CD14-positive monocyte (primary cell): ENCODE results near the gene HOXA11. TPM values are rescaled to one million over a fixed set of nuclear protein-coding genes. Genes with fewer than 3 reads are reported as not detected.

Experiments used
- DNase-seq, 3 donors: peaks; one replicate each; pipeline ENCODE4 v3.0.0-alpha.2; 2011 to 2022
- H2AFZ ChIP-seq: 2 replicates; pipeline ENCODE4 v1.6.0; 2012; ENCODE audit warnings: mild to moderate bottlenecking, low read depth, low read length, inconsistent platforms; ENCODE audit not compliant: insufficient read depth, poor library complexity, severe bottlenecking
- H3K27ac ChIP-seq, 2 donors: 1 replicate in 1 of 2; 2 replicates in 1 of 2; pipeline ENCODE4 v1.5.1; 2012 to 2013; ENCODE audit warnings: low read length in 2 of 2, control low read depth in 1 of 2, inconsistent platforms in 1 of 2, low read depth in 1 of 2, mild to moderate bottlenecking in 1 of 2
- H3K27me3 ChIP-seq, 2 donors: one replicate each; pipeline versions ENCODE4 v1.6.0 to v1.6.1; 2011 to 2013; ENCODE audit warnings: low read length in 2 of 2; ENCODE audit not compliant: control insufficient read depth in 2 of 2, insufficient read depth in 2 of 2
- H3K36me3 ChIP-seq, 2 donors: replicated peaks in 1 of 2; 1 replicate in 1 of 2; 2 replicates in 1 of 2; pipeline versions ENCODE4 v1.5.1 to v1.6.1; 2012 to 2013; ENCODE audit warnings: low read length in 2 of 2, control low read depth in 1 of 2, inconsistent platforms in 1 of 2, mild to moderate bottlenecking in 1 of 2; ENCODE audit not compliant: insufficient read depth in 2 of 2, control insufficient read depth in 1 of 2
- H3K4me1 ChIP-seq, 2 donors: 1 replicate in 1 of 2; 2 replicates in 1 of 2; pipeline versions ENCODE4 v1.5.1 to v1.6.1; 2012 to 2013; ENCODE audit warnings: low read length in 2 of 2, control low read depth in 1 of 2, inconsistent platforms in 1 of 2, mild to moderate bottlenecking in 1 of 2, moderate library complexity in 1 of 2; ENCODE audit not compliant: insufficient read depth in 2 of 2, control insufficient read depth in 1 of 2
- H3K4me2 ChIP-seq: replicated peaks from 2 replicates; pipeline ENCODE3; 2012; ENCODE audit warnings: low read length, moderate library complexity, mild to moderate bottlenecking; ENCODE audit not compliant: poor library complexity, severe bottlenecking; ENCODE audit errors: extremely low read depth
- H3K4me3 ChIP-seq, 3 experiments: fragments of 200-600 bp in 1 of 3; sonication (generic) in 1 of 3; replicated peaks in 1 of 3; 1 replicate in 2 of 3; 2 replicates in 1 of 3; pipeline ENCODE4 v1.5.1; 2011 to 2013; ENCODE audit warnings: low read length in 3 of 3, mild to moderate bottlenecking in 3 of 3, control low read depth in 2 of 3, low read depth in 2 of 3, inconsistent platforms in 1 of 3, moderate library complexity in 1 of 3
- H3K79me2 ChIP-seq: 2 replicates; pipeline ENCODE4 v1.6.0; 2012; ENCODE audit warnings: mild to moderate bottlenecking, control low read depth, inconsistent platforms, low read length, moderate library complexity; ENCODE audit not compliant: insufficient read depth
- H3K9ac ChIP-seq: 2 replicates; pipeline ENCODE4 v1.6.0; 2017; ENCODE audit warnings: low read length, mild to moderate bottlenecking; ENCODE audit not compliant: insufficient read depth, poor library complexity, severe bottlenecking
- H3K9me3 ChIP-seq, 2 donors: replicated peaks in 1 of 2; 1 replicate in 1 of 2; 2 replicates in 1 of 2; pipeline versions ENCODE4 v1.5.1 to v1.6.1; 2012 to 2013; ENCODE audit warnings: low read length in 2 of 2, control low read depth in 1 of 2; ENCODE audit not compliant: control insufficient read depth in 1 of 2, insufficient read depth in 1 of 2
- H4K20me1 ChIP-seq: 2 replicates; pipeline ENCODE4 v1.6.0; 2012; ENCODE audit warnings: mild to moderate bottlenecking, low read length, control low read depth, moderate library complexity; ENCODE audit not compliant: insufficient read depth
- H3K27ac Mint-ChIP-seq, 7 donors: one replicate each; pipeline ENCODE4 v1.8.0; 2020; ENCODE audit warnings: mild to moderate bottlenecking in 7 of 7, mixed read lengths in 7 of 7, moderate library complexity in 6 of 7, inconsistent platforms in 2 of 7
- H3K27me3 Mint-ChIP-seq, 3 donors: one replicate each; pipeline ENCODE4 v1.8.0; 2021 to 2022; ENCODE audit warnings: low read depth in 3 of 3, mild to moderate bottlenecking in 3 of 3, mixed read lengths in 3 of 3, moderate library complexity in 3 of 3, inconsistent platforms in 1 of 3
- H3K36me3 Mint-ChIP-seq, 2 donors: one replicate each; pipeline ENCODE4 v1.8.0; 2020; ENCODE audit warnings: mixed read lengths in 2 of 2, inconsistent platforms in 1 of 2, mild to moderate bottlenecking in 1 of 2
- H3K4me1 Mint-ChIP-seq: one replicate; pipeline ENCODE4 v1.8.0; 2020; ENCODE audit warnings: mild to moderate bottlenecking, mixed read lengths
- H3K4me3 Mint-ChIP-seq, 2 donors: one replicate each; pipeline ENCODE4 v1.8.0; 2020; ENCODE audit warnings: mild to moderate bottlenecking in 2 of 2, mixed read lengths in 2 of 2, moderate library complexity in 1 of 2
- H3K9me3 Mint-ChIP-seq, 7 donors: one replicate each; pipeline ENCODE4 v1.8.0; 2020 to 2022; ENCODE audit warnings: mixed read lengths in 7 of 7, mild to moderate bottlenecking in 6 of 7, moderate library complexity in 6 of 7, inconsistent platforms in 2 of 7
- WGBS: methylation state at CpG from one replicate; pipeline ENCODE4 v1.1.5; 2013; ENCODE audit warnings: missing lambda C conversion rate; ENCODE audit not compliant: insufficient coverage; 5-methylcytosine and 5-hydroxymethylcytosine counted together
- intact Hi-C, 2 donors: fragments of 100-400 bp; cut with micrococcal nuclease; formaldehyde crosslinking; loops; one replicate each; pipeline versions ENCODE4 v1.15.0 to v1.15.1; 2023
- polyA plus RNA-seq, 3 donors: library from polyadenylated mRNA; depleted of rRNA in 1 of 3; unstranded in 2 of 3; stranded (reverse) in 1 of 3; fragments of 300-500 nt in 2 of 3; fragments of >200 nt in 1 of 3; fragmentation: Illumina TruSeq in 2 of 3; gene quantifications; 1 replicate in 2 of 3; 2 replicates in 1 of 3; pipeline ENCODE4 v1.2.3, GENCODE V29; 2012 to 2021
- TF ChIP-seq, protein P1 (sequence below): fragments of 200-600 bp; IDR thresholded peaks from one replicate; pipeline ENCODE4 v1.8.0; 2022; ENCODE audit warnings: antibody characterized with exemption, mild to moderate bottlenecking

Gene HOXA11
- polyA plus RNA-seq, 3 donors, result not detected

DNA sequence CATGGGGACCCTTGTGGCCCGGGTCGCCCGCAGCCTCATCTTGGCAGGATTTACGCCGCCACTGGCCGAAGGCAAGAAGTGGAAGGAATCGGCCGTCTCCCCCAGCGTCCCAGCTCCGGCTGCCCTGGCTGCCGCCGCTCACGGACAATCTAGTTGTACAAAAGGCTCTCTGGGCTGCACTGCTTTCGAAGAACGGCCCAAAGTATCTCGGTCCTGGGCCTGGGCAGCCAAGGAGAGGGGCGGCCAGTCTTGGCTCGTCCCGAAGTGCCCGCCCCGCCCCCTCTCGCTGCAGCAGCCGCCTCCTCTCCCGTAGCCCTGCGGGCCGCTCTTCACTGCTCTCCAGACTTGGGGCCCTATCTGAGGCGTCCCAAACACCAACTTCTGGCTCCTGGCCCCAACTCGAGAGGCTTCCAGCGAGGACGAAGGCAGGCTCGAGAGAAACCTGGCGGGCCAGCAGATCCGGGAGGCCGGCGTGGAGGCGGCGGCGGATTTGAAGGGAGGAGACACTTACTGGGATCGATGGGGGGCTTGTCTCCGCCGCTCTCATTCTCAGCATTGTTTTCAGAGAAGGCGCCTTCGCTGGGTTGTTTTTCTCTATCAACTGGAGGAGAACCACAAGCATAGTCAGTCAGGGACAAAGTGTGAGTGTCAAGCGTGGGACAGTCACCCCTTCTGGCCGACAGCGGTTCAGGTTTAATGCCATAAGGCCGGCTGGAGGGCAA lies 20.5 kb downstream of the HOXA11 start:
- H3K27me3 Mint-ChIP-seq, result peaks cover 84 to 93% (median 84%) of the 10 kb centered on the region in 3 donors
- peak overlapping the region; percentile 32 for H3K9ac ChIP-seq

DNA sequence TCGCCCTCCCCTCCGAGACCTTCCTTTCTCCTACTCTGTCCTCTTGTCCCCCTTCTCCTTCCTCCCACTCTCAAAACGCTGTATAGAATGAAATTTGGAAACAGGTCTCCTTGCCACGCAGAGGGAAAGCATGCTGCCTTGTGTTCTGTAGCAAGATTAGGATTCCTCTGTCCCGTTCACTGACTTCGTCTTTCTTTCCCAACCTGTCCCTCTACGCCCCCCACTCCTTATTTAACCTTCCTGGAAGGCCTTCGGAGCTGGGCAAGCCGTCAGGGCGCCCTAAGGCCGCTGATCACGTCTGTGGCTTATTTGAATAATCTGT lies 21.0 kb downstream of the HOXA11 start:
- no peak for DNase-seq
- peaks cover 84 to 93% (median 86%) of the 10 kb centered on the region in 3 donors for H3K27me3 Mint-ChIP-seq
- Histone ChIP-seq H2AFZ (peak overlapping the region; percentile 79), H3K4me3 (peak overlapping the region; percentile 17 to 74 (median 40)), H3K4me1 (peaks cover 72 to 88% of the 10 kb centered on the region in 2 donors), H3K27ac (no peak overlapping the region), H3K9me3 (peaks cover 18 to 35% of the 10 kb centered on the region in 2 donors), H3K27me3 (peaks cover 57 to 92% of the 10 kb centered on the region in 2 donors), H3K36me3 (no peaks in the 10 kb centered on the region), H3K9ac (peak overlapping the region; percentile 32), H3K79me2 (peaks cover 7% of the 10 kb centered on the region), H3K4me2 (peak overlapping the region; percentile 69), H4K20me1 (no peaks in the 10 kb centered on the region)
- peaks cover 67% of the 10 kb centered on the region for H3K4me1 Mint-ChIP-seq
- H3K36me3 Mint-ChIP-seq, result peaks cover 23 to 40% of the 10 kb centered on the region in 2 donors
- WGBS, result 0% methylated on average over 7 of the region's 12 CpGs
- intact Hi-C loops, result loop anchor here (5.0 to 10.0 kb wide), 4 partner anchors 309 to 797 kb away; no protein-coding TSS in a partner anchor
- H3K4me3 Mint-ChIP-seq, result peak overlapping the region; percentile 72 to 92
- H3K9me3 Mint-ChIP-seq, result peaks cover 5 to 51% (median 36%) of the 10 kb centered on the region in 7 donors
- TF ChIP-seq, protein P1, sequence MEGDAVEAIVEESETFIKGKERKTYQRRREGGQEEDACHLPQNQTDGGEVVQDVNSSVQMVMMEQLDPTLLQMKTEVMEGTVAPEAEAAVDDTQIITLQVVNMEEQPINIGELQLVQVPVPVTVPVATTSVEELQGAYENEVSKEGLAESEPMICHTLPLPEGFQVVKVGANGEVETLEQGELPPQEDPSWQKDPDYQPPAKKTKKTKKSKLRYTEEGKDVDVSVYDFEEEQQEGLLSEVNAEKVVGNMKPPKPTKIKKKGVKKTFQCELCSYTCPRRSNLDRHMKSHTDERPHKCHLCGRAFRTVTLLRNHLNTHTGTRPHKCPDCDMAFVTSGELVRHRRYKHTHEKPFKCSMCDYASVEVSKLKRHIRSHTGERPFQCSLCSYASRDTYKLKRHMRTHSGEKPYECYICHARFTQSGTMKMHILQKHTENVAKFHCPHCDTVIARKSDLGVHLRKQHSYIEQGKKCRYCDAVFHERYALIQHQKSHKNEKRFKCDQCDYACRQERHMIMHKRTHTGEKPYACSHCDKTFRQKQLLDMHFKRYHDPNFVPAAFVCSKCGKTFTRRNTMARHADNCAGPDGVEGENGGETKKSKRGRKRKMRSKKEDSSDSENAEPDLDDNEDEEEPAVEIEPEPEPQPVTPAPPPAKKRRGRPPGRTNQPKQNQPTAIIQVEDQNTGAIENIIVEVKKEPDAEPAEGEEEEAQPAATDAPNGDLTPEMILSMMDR, result peak; percentile 12
- H3K27ac Mint-ChIP-seq, result peak overlapping the region in 2 of 7 donors; percentile 37 to 57

More for the DNA sequence above, 20.5 kb downstream of the HOXA11 start:
- DNase-seq, result peak in 1 of 3 donors; percentile 40
- Histone ChIP-seq H2AFZ (peak overlapping the region; percentile 79), H3K4me2 (peak overlapping the region; percentile 69), H3K4me1 (peaks cover 76 to 93% of the 10 kb centered on the region in 2 donors), H4K20me1 (no peaks in the 10 kb centered on the region), H3K27ac (no peak overlapping the region), H3K79me2 (peaks cover 7% of the 10 kb centered on the region), H3K4me3 (peak overlapping the region; percentile 17 to 74 (median 40)), H3K36me3 (no peaks in the 10 kb centered on the region), H3K9me3 (peaks cover 18 to 30% of the 10 kb centered on the region in 2 donors), H3K27me3 (peaks cover 55 to 92% of the 10 kb centered on the region in 2 donors)
- Mint-ChIP-seq H3K4me3 (peak overlapping the region; percentile 72 to 92), H3K36me3 (peaks cover 23 to 40% of the 10 kb centered on the region in 2 donors), H3K4me1 (peaks cover 68% of the 10 kb centered on the region), H3K9me3 (peaks cover 5 to 52% (median 36%) of the 10 kb centered on the region in 7 donors), H3K27ac (no peak overlapping the region)
- intact Hi-C loops, result loop anchor here (5.0 to 10.0 kb wide), 6 partner anchors 38 to 1302 kb away; partner anchors contain the start of gene HOXA13 (in 1 of the 2)
- under 1% methylated on average over 47 of the region's 47 CpGs for WGBS
- TF ChIP-seq, protein P1, result peak; percentile 5
